Endothelial cell of umbilical vein (primary cell): ENCODE results near the gene AJAP1. TPM values are rescaled to one million over a fixed set of nuclear protein-coding genes. Genes with fewer than 3 reads are reported as not detected.

ENCODE experiments used
- BruUV-seq: library from RNA; stranded (reverse); fragments of 400-500 nt; replicated peaks from 2 replicates; lab custom pipeline; 2021; lab: Mats Ljungman, UMichigan
- CTCF ChIA-PET: fragments of 300-600, 350-600 bp; sonication (Branson Sonifier 250); formaldehyde crosslinking; loops from one replicate; lab custom pipeline; 2021; ENCODE audit warnings: antibody characterized with exemption, inconsistent platforms; lab: Charles Lee
- POLR2A ChIA-PET: fragments of 300-600, 350-600 bp; sonication (Branson Sonifier 250); formaldehyde crosslinking; loops from one replicate; lab custom pipeline; 2021; ENCODE audit warnings: antibody characterized with exemption, inconsistent platforms; lab: Charles Lee
- DNase-seq: peaks from one replicate; pipeline ENCODE4 v3.0.0-alpha.2; 2011; ENCODE audit warnings: low read depth, low spot score
- FAIRE-seq: peaks from 2 replicates; lab custom pipeline; 2011; peaks lifted over from hg19 to GRCh38; lab: Jason Lieb, UNC
- H2AFZ ChIP-seq: 2 replicates; pipeline ENCODE4 v1.6.0; 2012; ENCODE audit warnings: low read depth, low read length, control low read depth, inconsistent platforms
- H3K27ac ChIP-seq: 2 replicates; pipeline ENCODE4 v1.5.1; 2011; ENCODE audit warnings: low read depth, mild to moderate bottlenecking, control low read depth, low read length, moderate library complexity; ENCODE audit not compliant: insufficient read depth
- H3K27me3 ChIP-seq, 2 experiments: 2 replicates each; pipeline versions ENCODE4 v1.6.0 to v1.6.1; 2011; ENCODE audit warnings: low read length in 2 of 2, mixed read lengths in 1 of 2; ENCODE audit not compliant: control insufficient read depth in 2 of 2, insufficient read depth in 2 of 2
- H3K36me3 ChIP-seq, 2 experiments: 2 replicates in 1 of 2; 3 replicates in 1 of 2; pipeline ENCODE4 v1.5.1; 2011; ENCODE audit warnings: low read length in 2 of 2, mild to moderate bottlenecking in 1 of 2, moderate library complexity in 1 of 2; ENCODE audit not compliant: control insufficient read depth in 2 of 2, insufficient read depth in 2 of 2; ENCODE audit errors: extremely low read depth in 1 of 2
- H3K4me1 ChIP-seq: 3 replicates; pipeline ENCODE4 v1.5.1; 2011; ENCODE audit warnings: mild to moderate bottlenecking, low read length; ENCODE audit not compliant: control insufficient read depth, insufficient read depth; ENCODE audit errors: extremely low read depth
- H3K4me2 ChIP-seq: 2 replicates; pipeline ENCODE4 v1.6.1; 2011; ENCODE audit warnings: low read length, control low read depth, mixed read lengths; ENCODE audit not compliant: insufficient read depth
- H3K4me3 ChIP-seq, 3 experiments: fragments of 200-600 bp in 1 of 3; sonication (generic), shearing (Covaris generic) in 1 of 3; replicated peaks in 1 of 3; 2 replicates each; pipeline ENCODE4 v1.5.1; 2011 to 2016; ENCODE audit warnings: control low read depth in 3 of 3, low read length in 3 of 3, mild to moderate bottlenecking in 2 of 3, inconsistent platforms in 1 of 3, low read depth in 1 of 3, moderate library complexity in 1 of 3; ENCODE audit not compliant: insufficient read depth in 1 of 3
- H3K79me2 ChIP-seq: 2 replicates; pipeline ENCODE4 v1.6.0; 2012; ENCODE audit warnings: low read length, inconsistent platforms; ENCODE audit not compliant: control insufficient read depth, insufficient read depth
- H3K9ac ChIP-seq: replicated peaks from 2 replicates; pipeline ENCODE3; 2011; ENCODE audit warnings: low read length, control low read depth; ENCODE audit not compliant: insufficient read depth; ENCODE audit errors: extremely low read depth
- H3K9me1 ChIP-seq: replicated peaks from 3 replicates; pipeline ENCODE4 v1.6.0; 2011; ENCODE audit warnings: mild to moderate bottlenecking, low read length; ENCODE audit not compliant: control insufficient read depth, insufficient read depth; ENCODE audit errors: extremely low read depth
- H3K9me3 ChIP-seq: replicated peaks from 2 replicates; pipeline ENCODE4 v1.5.1; 2012; ENCODE audit warnings: low read length, inconsistent platforms; ENCODE audit not compliant: control insufficient read depth, insufficient read depth
- H4K20me1 ChIP-seq: replicated peaks from 2 replicates; pipeline ENCODE3; 2011; ENCODE audit warnings: mild to moderate bottlenecking, low read length; ENCODE audit not compliant: control insufficient read depth, insufficient read depth; ENCODE audit errors: extremely low read depth
- CTCF ChIP-seq, 2 donors: IDR thresholded peaks; 1 replicate in 1 of 2; 2 replicates in 1 of 2; pipeline ENCODE4 v1.5.1; 2011; ENCODE audit warnings: low read length in 2 of 2, mild to moderate bottlenecking in 2 of 2, moderate library complexity in 2 of 2, control low read depth in 1 of 2, inconsistent platforms in 1 of 2, low read depth in 1 of 2; ENCODE audit not compliant: insufficient read depth in 1 of 2; ENCODE audit errors: extremely low read depth in 1 of 2
- EZH2 ChIP-seq: IDR thresholded peaks from 2 replicates; pipeline ENCODE4 v1.6.1; 2012; ENCODE audit warnings: borderline replicate concordance, low read depth, mild to moderate bottlenecking, moderate library complexity, low read length, inconsistent platforms; ENCODE audit not compliant: severe bottlenecking
- FOS ChIP-seq: IDR thresholded peaks from 2 replicates; pipeline ENCODE4 v1.6.1; 2011; ENCODE audit warnings: mild to moderate bottlenecking, low read length, moderate library complexity, borderline replicate concordance; ENCODE audit not compliant: insufficient read depth
- GATA2 ChIP-seq: IDR thresholded peaks from 2 replicates; pipeline ENCODE4 v1.7.0; 2011; ENCODE audit warnings: low read depth, mild to moderate bottlenecking, moderate library complexity, mixed read lengths, low read length; ENCODE audit not compliant: insufficient read length, insufficient read depth
- JUN ChIP-seq: IDR thresholded peaks from 2 replicates; pipeline ENCODE4 v1.6.1; 2011; ENCODE audit warnings: borderline replicate concordance, low read depth; ENCODE audit not compliant: insufficient read length, insufficient read depth
- MAX ChIP-seq: IDR thresholded peaks from 2 replicates; pipeline ENCODE4 v1.6.1; 2011; ENCODE audit not compliant: insufficient read depth, insufficient read length
- MYC ChIP-seq: IDR thresholded peaks from one replicate; pipeline ENCODE4 v1.6.1; 2011; ENCODE audit warnings: mild to moderate bottlenecking, low read depth, low read length
- POLR2A ChIP-seq: IDR thresholded peaks from 2 replicates; pipeline ENCODE4 v1.6.1; 2012; ENCODE audit warnings: low read depth, mild to moderate bottlenecking, control low read depth, low read length
- POLR2AphosphoS5 ChIP-seq: IDR thresholded peaks from 2 replicates; pipeline ENCODE4 v1.6.1; 2012; ENCODE audit warnings: low read depth, mild to moderate bottlenecking, control low read depth, low read length, moderate library complexity; ENCODE audit not compliant: insufficient read depth
- dilution Hi-C: fragments of 300-500 bp; cut with MboI; formaldehyde crosslinking; loops from one replicate; pipeline ENCODE4 v1.15.0; 2019; ENCODE audit warnings: low sequenced_read_pairs; ENCODE audit not compliant: extremely low pct_ligation_motif_present
- intact Hi-C: fragments of 100-400 bp; cut with micrococcal nuclease; formaldehyde crosslinking; loops from one replicate; pipeline ENCODE4 v1.10.0; 2022
- polyA plus RNA-seq, 4 experiments: library from polyadenylated mRNA; depleted of rRNA in 3 of 4; stranded (reverse) in 3 of 4; unstranded in 1 of 4; fragments of >200 nt; gene quantifications; 2 replicates each; pipeline versions ENCODE4 v1.2.1 to v1.2.3, GENCODE V29; 2011 to 2012; ENCODE audit warnings: missing spikeins in 1 of 4
- total RNA-seq: library from RNA; stranded (reverse); gene quantifications from 2 replicates; pipeline ENCODE4 v1.2.3, GENCODE V29; 2021

AJAP1 gene
- total and polyA plus RNA-seq, 2 donors (not counting 3 experiments of a cell fraction or from before 2014, with no cell fraction given), result not detected

DNA sequence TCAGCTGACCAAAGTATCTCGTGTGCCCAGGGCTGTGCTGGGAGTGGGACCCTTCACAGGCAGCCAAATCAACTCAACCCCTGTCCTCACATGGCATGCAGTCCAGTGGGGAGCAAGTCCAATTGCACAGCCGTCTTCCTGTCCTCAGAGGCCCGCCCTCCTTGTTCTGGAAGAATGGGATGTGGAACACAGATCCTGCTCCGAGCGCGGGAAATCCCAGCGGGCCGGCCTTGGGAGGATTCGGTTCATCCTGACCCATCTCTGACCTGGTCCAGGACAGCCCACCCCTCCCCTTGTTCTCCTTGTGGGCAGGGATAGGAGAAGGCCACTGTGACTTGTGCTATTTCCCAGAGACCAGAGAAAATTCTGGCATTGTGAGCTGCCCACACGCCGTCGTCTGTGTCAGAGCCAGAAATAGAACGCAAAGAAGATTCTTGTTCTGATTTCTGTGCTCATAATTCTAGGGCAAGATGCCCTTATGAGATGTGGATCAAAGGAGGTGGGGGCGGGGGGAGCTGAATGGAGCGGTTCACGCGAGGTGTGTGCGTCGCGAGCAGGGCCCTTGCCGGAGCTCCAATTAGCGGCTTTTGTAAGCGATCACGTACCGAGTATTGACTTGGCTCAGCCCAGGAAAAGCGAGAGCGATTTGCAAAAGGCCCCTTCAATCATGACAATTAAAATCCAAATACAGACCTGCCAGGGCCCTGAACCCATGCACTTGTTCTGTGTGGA, 79.2 kb downstream of the AJAP1 start:
- Histone ChIP-seq H3K4me3 (no peak overlapping the region), H3K36me3 (no peaks in the 10 kb centered on the region), H3K9me3 (peaks cover 5% of the 10 kb centered on the region), H3K27ac (no peak overlapping the region), H3K79me2 (no peaks in the 10 kb centered on the region), H3K9ac (no peak overlapping the region), H3K4me1 (no peaks in the 10 kb centered on the region), H4K20me1 (no peaks in the 10 kb centered on the region), H3K27me3 (no peaks in the 10 kb centered on the region), H2AFZ (no peak overlapping the region), H3K4me2 (no peak overlapping the region), H3K9me1 (no peaks in the 10 kb centered on the region)
- BruUV-seq, result no TSS peak
- no peak for TF ChIP-seq MYC
- no peak for TF ChIP-seq FOS
- FAIRE-seq (no peak), DNase-seq (no peak)
- POLR2A ChIA-PET, result no interaction called here
- dilution Hi-C loops, result no loop called here
- CTCF ChIA-PET, result no interaction called here
- intact Hi-C loops, result no loop called here

GRCh38 chr1:4734219-4734618, 79.8 kb downstream of the AJAP1 start:
- FAIRE-seq (no peak), DNase-seq (no peak)
- BruUV-seq, result no TSS peak
- TF ChIP-seq EZH2 (no peak), FOS (no peak), POLR2A (no peak), MAX (no peak), POLR2AphosphoS5 (no peak), MYC (no peak), JUN (no peak), CTCF (IDR thresholded peaks at IDR 0.05; ENCODE audit: extremely low read depth in 1 of 2, insufficient read depth in 1 of 2, low read depth in 1 of 2, low read length in 2 of 2) (no peak), GATA2 (no peak)
- dilution Hi-C loops (no loop called here), intact Hi-C loops (no loop called here)
- ChIA-PET POLR2A (no interaction called here), CTCF (no interaction called here)
- no peaks in the 10 kb centered on the region for H3K4me1 ChIP-seq
- H3K79me2 ChIP-seq, result no peaks in the 10 kb centered on the region
- H3K36me3 ChIP-seq, result no peaks in the 10 kb centered on the region
- no peak overlapping the region for H3K4me3 ChIP-seq
- no peaks in the 10 kb centered on the region for H3K9me1 ChIP-seq
- no peak overlapping the region for H3K4me2 ChIP-seq
- H4K20me1 ChIP-seq, result no peaks in the 10 kb centered on the region
- H3K9ac ChIP-seq, result no peak overlapping the region
- H2AFZ ChIP-seq, result no peak overlapping the region
- H3K9me3 ChIP-seq, result peaks cover 7% of the 10 kb centered on the region
- no peak overlapping the region for H3K27ac ChIP-seq
- no peaks in the 10 kb centered on the region for H3K27me3 ChIP-seq
